ENCODE measurements around the gene CADM2. TPM values are rescaled to one million over a fixed set of nuclear protein-coding genes. Genes with fewer than 3 reads are reported as not detected.

The CADM2 gene
- total RNA-seq, 2 donors from 2014 or later, result 0.27 to 11.7 TPM

- Histone ChIP-seq H3K4me1 (replicated peaks) (no peaks in the 10 kb centered on the region), H3K27me3 (replicated peaks; ENCODE audit: insufficient read depth) (no peaks in the 10 kb centered on the region), H3K4me3 (no peak overlapping the region), H3K9me3 (no peaks in the 10 kb centered on the region), H3K27ac (no peak overlapping the region), H3K36me3 (no peaks in the 10 kb centered on the region)
- TF ChIP-seq CTCF (IDR thresholded peaks at IDR 0.05), result no peak
- no peak for TF ChIP-seq POLR2A (IDR thresholded peaks at IDR 0.05)
- TF ChIP-seq POLR2AphosphoS5 (IDR thresholded peaks at IDR 0.05), result no peak
- DNase-seq (ENCODE audit: low spot score), result no peak
- WGBS, result 79% methylated on average over 3 of the region's 3 CpGs
- intact Hi-C loops (cut with DNase I), result no loop called here
Observed at GRCh38 chr3:85312331-85312730, 353.5 kb downstream of the CADM2 start.

GRCh38 chr3:85313380-85313779 is 354.6 kb downstream of the CADM2 start:
- TF ChIP-seq POLR2AphosphoS5 (IDR thresholded peaks at IDR 0.05) (no peak), POLR2A (IDR thresholded peaks at IDR 0.05) (no peak), CTCF (IDR thresholded peaks at IDR 0.05) (no peak)
- Histone ChIP-seq H3K4me3 (no peak overlapping the region), H3K4me1 (replicated peaks) (no peaks in the 10 kb centered on the region), H3K27ac (no peak overlapping the region), H3K27me3 (replicated peaks; ENCODE audit: insufficient read depth) (no peaks in the 10 kb centered on the region), H3K36me3 (no peaks in the 10 kb centered on the region), H3K9me3 (no peaks in the 10 kb centered on the region)
- DNase-seq (ENCODE audit: low spot score), result no peak
- intact Hi-C loops (cut with DNase I), result no loop called here
- WGBS, result 81% methylated on average over 1 of the region's 1 CpG

GRCh38 chr3:85316252-85316651 is 357.5 kb downstream of the CADM2 start:
- TF ChIP-seq CTCF (IDR thresholded peaks at IDR 0.05) (no peak), POLR2A (IDR thresholded peaks at IDR 0.05) (no peak)
- WGBS, result 80% methylated on average over 1 of the region's 1 CpG
- intact Hi-C loops (cut with DNase I), result no loop called here

GRCh38 chr3:85321892-85322291 is 363.1 kb downstream of the CADM2 start:
- intact Hi-C loops (cut with DNase I), result no loop called here
- no peak for DNase-seq (ENCODE audit: low spot score)
- Histone ChIP-seq H3K4me3 (no peak overlapping the region), H3K27ac (no peak overlapping the region), H3K27me3 (replicated peaks; ENCODE audit: insufficient read depth) (no peaks in the 10 kb centered on the region), H3K9me3 (no peaks in the 10 kb centered on the region), H3K36me3 (no peaks in the 10 kb centered on the region), H3K4me1 (replicated peaks) (no peaks in the 10 kb centered on the region)
- no peak for TF ChIP-seq POLR2AphosphoS5 (IDR thresholded peaks at IDR 0.05)
- TF ChIP-seq CTCF (IDR thresholded peaks at IDR 0.05), result no peak
- TF ChIP-seq POLR2A (IDR thresholded peaks at IDR 0.05), result no peak
- 84% methylated on average over 3 of the region's 3 CpGs for WGBS

More at GRCh38 chr3:85316252-85316651, 357.5 kb downstream of the CADM2 start:
- no peak for DNase-seq (ENCODE audit: low spot score)
- no peak overlapping the region for H3K4me3 ChIP-seq
- H3K27ac ChIP-seq, result no peak overlapping the region
- H3K9me3 ChIP-seq, result no peaks in the 10 kb centered on the region
- no peaks in the 10 kb centered on the region for H3K36me3 ChIP-seq
- H3K27me3 ChIP-seq (replicated peaks; ENCODE audit: insufficient read depth), result no peaks in the 10 kb centered on the region
- no peaks in the 10 kb centered on the region for H3K4me1 ChIP-seq (replicated peaks)

GRCh38 chr3:85330071-85330470 is 371.3 kb downstream of the CADM2 start:
- H3K27me3 ChIP-seq (replicated peaks; ENCODE audit: insufficient read depth), result no peaks in the 10 kb centered on the region
- H3K4me1 ChIP-seq (replicated peaks), result no peaks in the 10 kb centered on the region
- H3K27ac ChIP-seq, result no peak overlapping the region
- H3K4me3 ChIP-seq, result no peak overlapping the region
- no peak for DNase-seq (ENCODE audit: low spot score)
- H3K36me3 ChIP-seq, result no peaks in the 10 kb centered on the region
- WGBS, result 72% methylated on average over 2 of the region's 2 CpGs
- TF ChIP-seq CTCF (IDR thresholded peaks at IDR 0.05) (no peak), POLR2AphosphoS5 (IDR thresholded peaks at IDR 0.05) (no peak), POLR2A (IDR thresholded peaks at IDR 0.05) (no peak)
- intact Hi-C loops (cut with DNase I), result no loop called here
- H3K9me3 ChIP-seq, result no peaks in the 10 kb centered on the region

All from prostate gland (tissue), 2 donors.